Measurements from ENCODE around the gene ARHGEF4. TPM values are rescaled to one million over a fixed set of nuclear protein-coding genes. Genes with fewer than 3 reads are reported as not detected.

Gene ARHGEF4
- total RNA-seq, 2 experiments from 2014 or later, result 0.40 to 0.47 TPM

DNA sequence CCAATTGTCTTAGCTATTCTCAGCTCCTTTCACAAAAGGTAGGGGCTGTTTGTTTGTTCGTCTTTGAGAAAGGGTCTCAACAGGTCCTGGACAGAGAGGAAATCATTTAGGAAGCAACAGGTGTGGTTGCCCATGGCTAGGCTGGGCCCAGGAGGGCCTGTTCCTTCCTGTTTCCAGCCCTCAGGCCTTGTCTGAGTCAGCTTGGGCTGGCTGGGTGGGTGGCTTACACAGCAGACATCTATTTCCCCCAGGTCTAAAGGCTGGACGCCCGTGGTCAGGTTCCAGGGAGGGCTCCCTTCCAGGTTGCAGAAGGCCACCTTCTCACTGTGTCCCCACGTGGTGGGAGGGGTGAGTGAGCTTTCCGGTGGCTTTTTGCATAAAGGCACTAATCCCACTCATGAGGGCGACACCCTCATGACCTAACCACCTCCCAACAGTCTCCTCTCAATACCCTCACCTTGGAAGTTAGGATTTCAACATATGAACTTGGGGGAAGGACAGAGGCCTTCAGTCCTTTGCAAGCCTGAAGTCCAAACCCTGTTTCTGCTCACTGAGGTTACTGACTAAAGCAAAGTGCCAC lies 45.5 kb downstream of the ARHGEF4 start:
- no peaks in the 10 kb centered on the region for H3K4me1 Mint-ChIP-seq
- DNase-seq, result no peak
- no peak overlapping the region for H3K4me3 Mint-ChIP-seq
- no peaks in the 10 kb centered on the region for H3K9me3 Mint-ChIP-seq
- peaks cover 9% of the 10 kb centered on the region for H3K27me3 Mint-ChIP-seq
- ChIA-PET CTCF (interaction anchor here (0.6 kb wide), 1 partner anchor 179 kb away, joined by 3 read pairs; no protein-coding TSS in a partner anchor), POLR2A (no interaction called here)
- no peak overlapping the region for H3K27ac Mint-ChIP-seq
- H3K36me3 Mint-ChIP-seq (ENCODE audit: low read depth), result no peaks in the 10 kb centered on the region

DNA sequence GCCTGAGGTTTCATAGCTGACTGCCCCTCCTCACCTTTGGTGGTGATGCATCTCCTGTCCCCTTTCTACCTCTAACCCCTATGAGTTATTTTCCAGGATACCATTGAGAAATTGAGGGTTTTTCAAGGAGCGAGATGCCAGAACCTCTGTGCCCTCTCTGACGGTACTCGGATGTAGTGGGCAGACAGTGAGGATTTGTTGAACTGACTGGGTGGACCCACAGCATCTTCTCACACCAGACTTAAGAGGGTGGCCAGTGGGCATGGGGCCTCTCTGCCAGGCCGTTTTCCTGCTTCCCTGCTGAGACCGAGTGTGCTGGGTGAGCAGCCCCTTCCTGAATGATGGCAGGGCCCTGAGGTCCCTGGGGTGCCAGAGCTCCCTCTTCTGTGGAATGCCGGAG lies 46.3 kb downstream of the ARHGEF4 start:
- Mint-ChIP-seq H3K27me3 (peaks cover 9% of the 10 kb centered on the region), H3K27ac (no peak overlapping the region), H3K4me3 (no peak overlapping the region), H3K4me1 (no peaks in the 10 kb centered on the region), H3K9me3 (no peaks in the 10 kb centered on the region), H3K36me3 (ENCODE audit: low read depth) (no peaks in the 10 kb centered on the region)
- no peak for DNase-seq
- ChIA-PET CTCF (interaction anchor here (1.7 kb wide), 1 partner anchor 9 kb away, joined by 5 read pairs; no protein-coding TSS in a partner anchor), POLR2A (no interaction called here)

DNA sequence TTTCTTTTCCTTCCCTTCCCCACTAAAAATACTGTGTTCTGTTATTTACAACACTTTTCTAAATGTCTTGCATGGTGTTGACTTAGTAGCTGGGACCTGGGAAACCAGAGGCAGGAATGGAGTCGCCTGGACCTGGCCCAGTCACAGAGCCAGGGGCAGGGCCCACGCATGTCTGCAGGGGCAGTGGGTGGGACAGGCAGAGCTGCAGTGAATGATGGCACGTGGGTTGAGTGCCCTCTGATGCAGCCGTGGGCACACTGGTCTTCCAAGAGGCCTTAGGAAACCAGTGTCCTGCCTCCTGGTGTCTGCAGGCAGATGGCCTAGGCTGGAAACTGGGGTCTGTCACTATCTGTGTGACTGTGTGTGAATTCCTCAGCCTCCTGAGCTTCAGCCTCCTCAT lies 46.8 kb downstream of the ARHGEF4 start:
- Mint-ChIP-seq H3K27ac (no peak overlapping the region), H3K4me1 (no peaks in the 10 kb centered on the region), H3K27me3 (peaks cover 8% of the 10 kb centered on the region), H3K4me3 (no peak overlapping the region), H3K36me3 (ENCODE audit: low read depth) (no peaks in the 10 kb centered on the region), H3K9me3 (no peaks in the 10 kb centered on the region)
- CTCF ChIA-PET, result interaction anchor here (1.2 to 1.7 kb wide), 2 partner anchors 10 to 86 kb away, joined by 3 to 5 read pairs; no protein-coding TSS in a partner anchor
- POLR2A ChIA-PET, result no interaction called here
- no peak for DNase-seq

DNA sequence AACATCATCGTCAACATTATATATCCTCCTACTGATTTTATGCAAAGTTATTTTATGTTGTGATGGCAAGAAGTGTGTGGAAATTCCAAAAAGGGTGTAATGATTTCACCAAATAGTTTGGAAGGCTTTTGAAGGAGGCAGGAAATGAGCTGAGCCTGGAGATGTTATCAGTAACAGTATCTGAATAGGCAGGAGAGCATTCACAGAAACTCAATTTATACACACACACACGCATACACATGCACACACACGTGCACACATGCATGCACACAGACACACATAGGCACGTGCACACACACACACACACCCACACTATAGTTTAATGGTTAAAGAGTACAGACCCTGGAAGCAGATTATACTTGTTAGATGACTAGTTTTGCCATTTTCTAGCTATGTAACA lies 47.3 kb downstream of the ARHGEF4 start:
- Mint-ChIP-seq H3K4me1 (no peaks in the 10 kb centered on the region), H3K9me3 (no peaks in the 10 kb centered on the region), H3K4me3 (no peak overlapping the region), H3K27ac (no peak overlapping the region), H3K27me3 (peaks cover 5% of the 10 kb centered on the region), H3K36me3 (ENCODE audit: low read depth) (no peaks in the 10 kb centered on the region)
- ChIA-PET POLR2A (no interaction called here), CTCF (interaction anchor here (1.2 to 1.7 kb wide), 2 partner anchors 10 to 87 kb away, joined by 3 to 5 read pairs; no protein-coding TSS in a partner anchor)
- no peak for DNase-seq

DNA sequence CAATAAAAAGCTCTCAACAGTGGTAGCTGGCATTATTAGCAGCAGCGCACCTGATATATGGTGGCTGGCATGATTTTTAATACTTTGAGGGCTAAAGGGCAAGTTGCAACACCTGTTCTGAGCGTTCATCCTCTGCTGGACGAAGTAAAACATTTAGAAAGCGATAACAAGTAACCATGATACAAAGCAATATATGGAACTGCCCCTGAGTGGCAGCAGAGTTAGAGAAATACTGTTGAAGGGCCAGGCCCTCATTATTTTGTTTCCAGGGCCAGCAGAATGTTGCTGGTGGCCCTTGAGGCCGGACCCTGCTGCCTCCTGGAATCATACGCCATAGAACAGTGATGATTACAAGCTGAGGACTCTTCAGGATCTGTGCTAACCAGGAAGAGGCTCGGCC lies 47.8 kb downstream of the ARHGEF4 start:
- H3K27me3 Mint-ChIP-seq, result peaks cover 7% of the 10 kb centered on the region
- H3K4me3 Mint-ChIP-seq, result no peak overlapping the region
- H3K4me1 Mint-ChIP-seq, result no peaks in the 10 kb centered on the region
- POLR2A ChIA-PET, result no interaction called here
- H3K36me3 Mint-ChIP-seq (ENCODE audit: low read depth), result no peaks in the 10 kb centered on the region
- CTCF ChIA-PET, result interaction anchor here (1.2 to 1.7 kb wide), 2 partner anchors 11 to 87 kb away, joined by 3 to 5 read pairs; no protein-coding TSS in a partner anchor
- no peak for DNase-seq
- no peaks in the 10 kb centered on the region for H3K9me3 Mint-ChIP-seq
- H3K27ac Mint-ChIP-seq, result no peak overlapping the region

DNA sequence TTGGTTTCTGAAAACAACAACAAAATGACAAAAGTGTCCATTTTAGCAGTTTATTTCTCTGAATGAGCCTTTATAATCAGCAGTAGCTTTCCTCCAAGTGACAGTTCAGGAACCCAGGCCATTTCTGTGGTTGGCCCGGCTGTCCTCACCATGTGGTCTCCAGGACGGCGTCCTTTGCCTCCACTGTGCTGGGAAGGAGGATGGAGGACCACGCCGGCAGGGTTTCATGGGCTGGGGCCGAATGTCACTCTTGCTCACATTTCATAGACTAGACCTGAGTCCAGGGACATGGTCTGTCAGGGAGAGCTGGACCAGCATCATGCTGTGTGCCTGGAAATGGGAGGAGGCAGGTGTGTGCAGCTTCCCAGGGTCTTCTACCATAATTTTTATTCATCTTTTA lies 50.9 kb downstream of the ARHGEF4 start:
- Mint-ChIP-seq H3K27ac (no peak overlapping the region), H3K4me1 (no peaks in the 10 kb centered on the region), H3K27me3 (peaks cover 7% of the 10 kb centered on the region), H3K9me3 (no peaks in the 10 kb centered on the region), H3K36me3 (ENCODE audit: low read depth) (no peaks in the 10 kb centered on the region), H3K4me3 (no peak overlapping the region)
- ChIA-PET POLR2A (no interaction called here), CTCF (no interaction called here)
- DNase-seq, result no peak

DNA sequence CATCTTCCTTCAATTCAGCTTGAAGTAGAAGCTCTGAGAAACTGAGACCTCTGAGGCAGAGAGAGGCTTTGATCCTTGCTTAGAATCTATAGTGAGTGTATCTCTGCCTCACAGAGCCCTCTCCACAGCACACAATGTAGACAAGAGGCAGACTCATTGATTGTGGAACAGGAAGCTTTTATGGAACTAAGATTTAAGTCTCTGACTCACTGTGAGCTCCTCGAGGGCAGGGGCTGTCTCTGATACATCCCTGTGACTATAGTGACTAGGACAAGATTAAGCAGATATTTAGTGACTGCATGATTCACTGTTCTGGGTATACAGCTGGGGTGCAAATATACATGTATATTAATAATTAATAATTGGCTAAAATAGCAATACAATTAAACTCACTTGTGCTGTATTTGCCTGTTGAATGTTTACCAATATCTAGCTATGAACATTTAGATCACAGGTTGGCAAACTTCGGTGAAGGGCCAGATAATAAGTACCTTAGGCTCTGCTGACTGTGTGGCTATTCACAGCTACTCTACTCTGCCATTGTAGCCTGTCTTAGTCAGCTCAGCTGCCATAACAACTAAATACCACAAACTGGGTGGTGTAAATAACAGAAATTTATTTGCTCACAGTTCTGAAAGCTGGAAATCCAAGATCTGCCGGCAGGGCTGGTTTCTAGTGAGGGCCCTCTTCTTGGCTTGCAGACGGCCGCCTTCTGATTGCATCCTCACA lies 54.4 kb downstream of the ARHGEF4 start:
- Mint-ChIP-seq H3K9me3 (no peaks in the 10 kb centered on the region), H3K4me3 (no peak overlapping the region), H3K27me3 (peaks cover 14% of the 10 kb centered on the region), H3K36me3 (ENCODE audit: low read depth) (no peaks in the 10 kb centered on the region), H3K4me1 (no peaks in the 10 kb centered on the region), H3K27ac (no peak overlapping the region)
- POLR2A ChIA-PET, result no interaction called here
- DNase-seq, result no peak
- CTCF ChIA-PET, result interaction anchor here (0.9 kb wide), 1 partner anchor 94 kb away, joined by 3 read pairs; no protein-coding TSS in a partner anchor

DNA sequence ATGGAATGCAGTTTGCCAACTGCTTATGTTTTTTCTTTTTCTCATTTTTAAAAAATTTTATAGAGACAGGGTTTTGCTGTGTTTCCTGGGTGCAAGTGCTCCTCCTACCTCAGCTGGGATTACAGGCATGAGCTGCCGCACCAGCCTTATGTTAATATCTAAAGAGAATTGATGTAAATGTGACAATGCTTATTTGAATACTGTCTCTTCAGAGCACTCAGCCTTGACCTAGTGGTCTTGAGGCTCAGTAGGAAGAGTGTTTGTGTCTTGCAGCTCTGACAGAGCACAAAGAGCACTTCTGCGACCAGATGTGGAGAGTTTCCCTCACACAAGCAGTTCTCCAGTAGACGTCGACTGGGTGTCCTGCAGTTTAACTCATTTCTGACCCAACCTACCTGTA lies 55.3 kb downstream of the ARHGEF4 start:
- H3K4me1 Mint-ChIP-seq, result no peaks in the 10 kb centered on the region
- H3K4me3 Mint-ChIP-seq, result no peak overlapping the region
- H3K9me3 Mint-ChIP-seq, result no peaks in the 10 kb centered on the region
- H3K27me3 Mint-ChIP-seq, result peaks cover 12% of the 10 kb centered on the region
- ChIA-PET CTCF (no interaction called here), POLR2A (no interaction called here)
- H3K36me3 Mint-ChIP-seq (ENCODE audit: low read depth), result no peaks in the 10 kb centered on the region
- no peak overlapping the region for H3K27ac Mint-ChIP-seq
- DNase-seq, result no peak

DNA sequence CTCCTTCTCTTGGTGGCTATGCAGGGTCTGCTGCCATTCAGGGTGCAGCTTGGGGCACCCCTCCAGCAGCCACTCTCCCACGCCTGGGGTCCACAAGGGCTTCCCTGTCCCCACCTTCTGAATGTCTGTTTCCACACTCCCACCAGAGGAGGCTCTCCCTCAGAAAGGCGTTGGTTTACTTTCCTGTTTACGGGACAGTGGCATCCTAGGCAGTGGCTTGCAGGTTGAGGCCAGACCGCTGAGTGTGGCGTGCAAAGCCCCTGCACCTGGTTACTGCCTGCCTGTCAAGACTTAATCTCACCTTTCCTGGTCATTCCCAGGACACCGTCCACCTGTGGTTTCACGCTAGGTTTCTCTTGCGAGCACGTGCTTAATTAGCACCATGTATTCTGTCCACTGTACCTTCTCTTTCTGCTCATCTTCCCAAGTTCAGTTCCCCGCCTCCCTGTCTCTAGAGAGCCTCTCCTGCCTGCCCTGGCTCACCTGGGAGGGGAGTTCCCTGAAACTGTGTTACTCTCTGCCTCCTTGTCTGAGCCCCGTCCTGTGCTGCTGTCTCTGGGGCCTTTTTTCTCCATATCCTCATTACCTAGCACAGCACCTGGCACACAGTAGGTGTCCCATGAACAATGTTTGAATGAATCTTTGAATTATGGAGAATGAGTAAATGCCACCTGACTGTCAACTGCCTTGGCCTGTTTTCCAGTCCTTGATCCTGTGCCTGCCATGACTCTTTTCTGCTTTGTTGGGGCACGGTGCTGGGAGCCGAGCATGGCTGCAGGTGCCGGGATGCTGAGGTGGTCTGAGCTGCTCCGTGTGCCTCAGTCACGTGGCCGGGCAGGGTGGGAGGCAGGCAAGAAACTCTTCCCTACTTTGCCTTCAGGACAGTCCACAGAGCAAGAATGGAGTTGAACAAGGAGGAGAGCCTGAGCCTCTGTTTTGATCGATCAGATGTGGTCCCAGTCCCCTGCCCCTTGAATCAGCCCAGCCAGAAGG lies 56.4 kb downstream of the ARHGEF4 start:
- Mint-ChIP-seq H3K36me3 (ENCODE audit: low read depth) (no peaks in the 10 kb centered on the region), H3K27ac (no peak overlapping the region), H3K27me3 (peaks cover 10% of the 10 kb centered on the region), H3K4me1 (no peaks in the 10 kb centered on the region), H3K4me3 (no peak overlapping the region), H3K9me3 (no peaks in the 10 kb centered on the region)
- CTCF ChIA-PET, result no interaction called here
- DNase-seq, result no peak
- POLR2A ChIA-PET, result no interaction called here

DNA sequence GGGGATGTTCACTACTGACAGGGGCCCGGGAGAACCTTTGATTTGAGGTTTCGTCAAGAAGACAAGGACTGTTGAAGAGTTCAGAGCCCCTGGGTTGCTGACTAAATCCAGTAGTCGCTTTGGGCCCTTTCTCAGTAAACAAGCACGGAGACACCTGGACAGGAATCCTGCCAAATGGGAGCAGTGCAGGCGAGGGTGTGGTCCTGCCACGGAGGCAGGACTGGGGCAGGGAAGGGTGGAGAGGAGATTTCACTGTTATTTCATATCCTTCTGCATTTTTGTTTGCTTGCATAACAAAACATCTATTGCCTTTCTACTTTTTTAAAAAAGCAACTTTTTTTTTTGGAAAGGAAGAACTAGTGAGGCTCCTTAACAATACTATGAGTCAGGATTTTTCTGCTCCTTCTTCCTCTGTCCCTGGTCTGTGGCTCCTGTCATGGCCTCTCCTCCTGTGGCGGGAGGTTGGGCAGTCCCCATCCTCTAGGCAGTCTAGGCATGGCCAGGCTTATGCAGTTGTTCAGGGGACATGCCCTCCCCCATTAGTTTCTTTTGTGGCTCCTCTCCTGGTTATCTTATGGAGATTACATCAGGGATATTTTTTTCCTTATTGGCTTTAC lies 57.7 kb downstream of the ARHGEF4 start:
- POLR2A ChIA-PET, result no interaction called here
- Mint-ChIP-seq H3K4me1 (no peaks in the 10 kb centered on the region), H3K9me3 (no peaks in the 10 kb centered on the region), H3K27ac (no peak overlapping the region), H3K4me3 (no peak overlapping the region), H3K36me3 (ENCODE audit: low read depth) (no peaks in the 10 kb centered on the region), H3K27me3 (peaks cover 7% of the 10 kb centered on the region)
- CTCF ChIA-PET, result no interaction called here
- DNase-seq, result no peak

DNA sequence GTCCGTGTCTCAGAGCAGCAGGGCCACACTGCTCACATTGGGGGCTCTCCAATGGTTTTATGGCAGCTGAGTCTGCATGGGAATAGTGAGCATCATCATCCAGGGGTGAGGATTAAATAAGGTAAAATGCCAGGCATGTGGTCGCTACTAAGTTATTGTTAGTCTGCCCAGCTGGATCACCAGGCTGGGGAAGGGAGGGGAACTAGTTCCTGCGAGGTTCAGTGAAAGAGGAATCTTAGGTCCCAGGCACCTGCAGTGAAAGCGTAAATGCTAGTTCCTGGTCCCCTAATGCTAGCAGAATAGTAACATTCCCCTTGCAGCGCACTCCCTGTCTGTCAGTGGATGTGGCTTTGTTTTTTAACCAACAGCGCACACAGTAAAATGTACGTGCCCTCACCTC lies 60.1 kb downstream of the ARHGEF4 start:
- H3K4me3 Mint-ChIP-seq, result no peak overlapping the region
- H3K9me3 Mint-ChIP-seq, result no peaks in the 10 kb centered on the region

DNA sequence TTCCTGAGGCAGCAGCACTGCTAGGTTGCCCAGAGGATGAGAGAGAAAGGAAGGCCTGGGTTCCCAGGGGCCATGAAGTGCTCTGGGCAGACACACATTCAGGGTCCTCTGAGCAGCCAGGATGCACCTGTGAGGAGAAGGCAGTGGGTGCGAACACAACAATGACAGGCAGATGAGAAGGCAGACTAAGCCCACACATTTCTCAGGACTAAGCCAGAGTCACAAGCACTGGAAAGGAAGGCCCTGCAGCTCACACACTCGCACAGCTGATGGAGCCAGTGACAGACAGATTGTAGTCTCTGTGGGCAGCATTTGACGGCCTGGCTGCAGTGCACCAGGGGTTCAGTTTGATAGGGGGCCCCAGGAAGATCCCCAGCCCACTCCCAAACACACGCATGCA lies 61.8 kb downstream of the ARHGEF4 start:
- ChIA-PET CTCF (interaction anchor here (1.0 kb wide), 1 partner anchor 27 kb away, joined by 3 read pairs; no protein-coding TSS in a partner anchor), POLR2A (no interaction called here)
- Mint-ChIP-seq H3K4me3 (no peak overlapping the region), H3K4me1 (no peaks in the 10 kb centered on the region), H3K27ac (no peak overlapping the region), H3K36me3 (ENCODE audit: low read depth) (no peaks in the 10 kb centered on the region), H3K27me3 (peaks cover 9% of the 10 kb centered on the region), H3K9me3 (no peaks in the 10 kb centered on the region)
- DNase-seq, result no peak

More for the DNA sequence above, 60.1 kb downstream of the ARHGEF4 start:
- no peak overlapping the region for H3K27ac Mint-ChIP-seq
- ChIA-PET CTCF (no interaction called here), POLR2A (no interaction called here)
- no peaks in the 10 kb centered on the region for H3K4me1 Mint-ChIP-seq
- H3K27me3 Mint-ChIP-seq, result peaks cover 9% of the 10 kb centered on the region
- H3K36me3 Mint-ChIP-seq (ENCODE audit: low read depth), result no peaks in the 10 kb centered on the region
- no peak for DNase-seq
